Measurements from ENCODE around the gene PKDCC.

The PKDCC gene

GRCh38 chr2:42105330-42106256 is 57.8 kb downstream of the PKDCC start:
- DNase-seq (ENCODE audit: low read depth) = peak; percentile 65

GRCh38 chr2:42106257-42106816 is 58.5 kb downstream of the PKDCC start:
- no peak for DNase-seq (ENCODE audit: low read depth)

- no peak for DNase-seq (ENCODE audit: low read depth)
These were observed 59.6 kb downstream of the PKDCC start for GRCh38 chr2:42107249-42108042.

Data from activated T-cell treated with anti-CD3 and anti-CD28 coated beads for 1 hour (primary cell).